ENCODE measurements around the gene ITIH4.

- TF ChIP-seq, protein P1, sequence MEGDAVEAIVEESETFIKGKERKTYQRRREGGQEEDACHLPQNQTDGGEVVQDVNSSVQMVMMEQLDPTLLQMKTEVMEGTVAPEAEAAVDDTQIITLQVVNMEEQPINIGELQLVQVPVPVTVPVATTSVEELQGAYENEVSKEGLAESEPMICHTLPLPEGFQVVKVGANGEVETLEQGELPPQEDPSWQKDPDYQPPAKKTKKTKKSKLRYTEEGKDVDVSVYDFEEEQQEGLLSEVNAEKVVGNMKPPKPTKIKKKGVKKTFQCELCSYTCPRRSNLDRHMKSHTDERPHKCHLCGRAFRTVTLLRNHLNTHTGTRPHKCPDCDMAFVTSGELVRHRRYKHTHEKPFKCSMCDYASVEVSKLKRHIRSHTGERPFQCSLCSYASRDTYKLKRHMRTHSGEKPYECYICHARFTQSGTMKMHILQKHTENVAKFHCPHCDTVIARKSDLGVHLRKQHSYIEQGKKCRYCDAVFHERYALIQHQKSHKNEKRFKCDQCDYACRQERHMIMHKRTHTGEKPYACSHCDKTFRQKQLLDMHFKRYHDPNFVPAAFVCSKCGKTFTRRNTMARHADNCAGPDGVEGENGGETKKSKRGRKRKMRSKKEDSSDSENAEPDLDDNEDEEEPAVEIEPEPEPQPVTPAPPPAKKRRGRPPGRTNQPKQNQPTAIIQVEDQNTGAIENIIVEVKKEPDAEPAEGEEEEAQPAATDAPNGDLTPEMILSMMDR (IDR thresholded peaks at IDR 0.05; ENCODE audit: low read depth, low read length): no peak
- no peak for TF ChIP-seq EZH2phosphoT487 (IDR thresholded peaks at IDR 0.05; ENCODE audit: low read depth)
Observed at GRCh38 chr3:52871761-52872160, 41.3 kb upstream of the ITIH4 start.

Measured in OCI-LY3 (cell line).